A673 (cell line): ENCODE data around the gene GRK4.

Source experiments
- CTCF ChIP-seq: fragments of 300-800, 200-600 bp; sonication (generic); conservative IDR thresholded peaks from 2 replicates; pipeline ENCODE4 v1.5.1; 2017; ENCODE audit warnings: low read depth, mild to moderate bottlenecking, antibody characterized with exemption, low read length, moderate library complexity, mixed read lengths
- EZH2 ChIP-seq: fragments of 200-600 bp; sonication (generic); IDR thresholded peaks from 2 replicates; pipeline ENCODE4 v1.6.1; 2017; ENCODE audit warnings: borderline replicate concordance, low read depth, mild to moderate bottlenecking, mixed read lengths, antibody characterized with exemption, low read length; ENCODE audit not compliant: poor library complexity, severe bottlenecking

GRCh38 chr4:2943364-2944090 lies 19.8 kb upstream of the GRK4 start:
- TF ChIP-seq CTCF (no peak), EZH2 (no peak)
